HG03025 (cell line): ENCODE data around the gene OR8S1.
"Not testable (repeated sequence)": the region's sequence is repeated elsewhere in the genome, so short reads cannot be mapped to it uniquely, and the experiment has no call there.

Experiments used
- ATAC-seq: cut with Tn5 transposase; IDR thresholded peaks from one replicate; pipeline ENCODE4 v1.9.1; 2021; ENCODE audit warnings: mild to moderate bottlenecking, moderate library complexity; ENCODE audit not compliant: unreplicated experiment, low FRiP score

Gene OR8S1, protein sequence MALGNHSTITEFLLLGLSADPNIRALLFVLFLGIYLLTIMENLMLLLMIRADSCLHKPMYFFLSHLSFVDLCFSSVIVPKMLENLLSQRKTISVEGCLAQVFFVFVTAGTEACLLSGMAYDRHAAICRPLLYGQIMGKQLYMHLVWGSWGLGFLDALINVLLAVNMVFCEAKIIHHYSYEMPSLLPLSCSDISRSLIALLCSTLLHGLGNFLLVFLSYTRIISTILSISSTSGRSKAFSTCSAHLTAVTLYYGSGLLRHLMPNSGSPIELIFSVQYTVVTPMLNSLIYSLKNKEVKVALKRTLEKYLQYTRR

DNA sequence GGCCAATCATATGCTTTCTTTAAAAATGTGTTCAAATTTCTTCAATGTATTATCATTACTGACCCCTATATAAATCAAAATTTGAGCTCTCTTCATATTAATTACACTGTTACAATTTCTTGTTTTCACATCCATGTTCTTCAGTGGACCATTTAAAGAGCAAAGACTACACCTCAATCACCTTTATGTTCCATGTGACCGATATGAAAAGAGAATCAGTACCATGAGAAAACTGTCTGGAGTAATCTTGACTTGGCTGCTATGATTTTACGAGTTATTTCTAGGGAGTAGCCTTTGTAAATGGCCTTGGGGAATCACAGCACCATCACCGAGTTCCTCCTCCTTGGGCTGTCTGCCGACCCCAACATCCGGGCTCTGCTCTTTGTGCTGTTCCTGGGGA lies at the start of gene OR8S1:
Gene OR8S1, plus strand, starts transcription at position 301 of the 400 bp plus-strand sequence. Its CDS starts 0 bp downstream, at position 301.
- no peak for ATAC-seq

DNA sequence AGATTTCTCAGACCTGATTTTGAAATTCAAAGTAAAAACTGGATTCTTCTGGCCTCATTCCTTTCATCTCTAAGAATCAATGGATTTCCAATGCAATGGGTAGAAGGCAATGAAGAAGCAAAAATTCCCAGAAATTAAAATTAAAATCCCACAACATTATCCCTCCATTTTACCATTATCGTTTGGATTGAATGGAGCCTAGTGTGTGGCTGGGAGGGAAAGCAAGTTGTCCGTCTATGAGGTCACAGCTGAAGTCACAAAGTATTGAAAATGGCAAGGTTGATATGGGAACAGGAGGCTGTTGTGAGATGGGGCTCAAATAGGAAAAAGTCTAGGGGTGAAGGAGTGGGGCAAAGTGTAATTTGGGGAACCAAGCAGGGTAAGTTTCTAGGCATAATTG lies 43.2 kb upstream of the OR8S1 start, which contains the start of gene C12orf54:
Gene C12orf54, plus strand, starts transcription at position 301 of the 400 bp plus-strand sequence. CDS start 799 bp downstream, outside the sequence.
- ATAC-seq, result no peak

DNA sequence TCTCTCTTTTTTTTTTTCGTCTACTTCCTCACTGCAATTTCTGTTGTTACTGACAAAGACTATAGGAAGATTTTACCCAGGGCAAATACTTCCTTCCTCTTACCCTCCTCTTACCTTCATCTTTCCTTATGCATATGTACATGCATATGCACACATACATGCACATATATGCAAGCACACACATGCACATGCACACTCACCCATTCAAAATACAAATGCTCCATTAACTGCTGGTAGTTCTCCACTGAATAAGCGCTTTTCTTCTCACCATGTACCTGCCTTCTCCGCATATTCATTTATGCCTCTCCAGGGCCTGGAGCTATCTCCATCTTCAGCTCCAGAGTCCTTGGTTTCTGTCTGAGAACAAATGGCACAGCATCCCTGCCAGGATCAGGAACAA lies 42.5 kb upstream of the OR8S1 start:
- no peak for ATAC-seq

DNA sequence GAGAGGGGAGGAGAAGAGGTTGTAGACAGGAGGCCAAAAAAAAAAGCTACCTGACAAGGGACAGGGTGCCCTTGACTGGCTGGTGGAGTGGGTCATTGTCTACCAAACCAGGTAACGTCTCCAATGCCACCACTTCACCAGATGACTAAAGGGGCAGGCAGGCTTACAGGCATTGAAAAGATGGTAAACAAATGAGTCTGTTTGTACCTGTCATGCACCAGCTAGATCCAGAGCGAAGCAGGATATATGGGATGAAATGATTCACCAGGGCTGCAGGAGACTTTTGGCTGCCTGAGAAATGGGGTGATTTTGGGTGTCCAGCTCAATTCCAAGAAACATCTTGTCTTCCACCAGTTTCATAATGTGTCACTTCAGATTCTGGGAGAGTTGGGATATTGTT lies 39.2 kb upstream of the OR8S1 start:
- no peak for ATAC-seq

DNA sequence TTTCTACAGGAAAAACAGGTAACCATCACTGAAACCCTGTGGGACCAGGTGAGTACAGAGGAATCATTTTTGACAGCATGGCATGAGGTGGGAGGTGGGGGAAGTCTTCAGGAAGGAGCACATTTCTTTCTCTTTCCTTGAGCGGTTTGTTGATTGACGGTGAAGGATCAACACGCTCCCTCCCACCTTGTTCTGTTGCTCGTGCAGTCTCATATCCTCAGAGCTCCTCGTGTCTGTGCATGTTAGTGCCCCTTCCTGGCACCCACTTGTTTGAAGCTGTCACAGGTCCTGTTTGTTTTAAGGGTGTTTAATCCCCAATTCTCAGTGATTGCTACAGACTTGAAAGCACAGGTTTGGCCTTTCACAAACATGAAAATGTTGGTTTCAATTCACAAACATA lies 38.8 kb upstream of the OR8S1 start:
- no peak for ATAC-seq

DNA sequence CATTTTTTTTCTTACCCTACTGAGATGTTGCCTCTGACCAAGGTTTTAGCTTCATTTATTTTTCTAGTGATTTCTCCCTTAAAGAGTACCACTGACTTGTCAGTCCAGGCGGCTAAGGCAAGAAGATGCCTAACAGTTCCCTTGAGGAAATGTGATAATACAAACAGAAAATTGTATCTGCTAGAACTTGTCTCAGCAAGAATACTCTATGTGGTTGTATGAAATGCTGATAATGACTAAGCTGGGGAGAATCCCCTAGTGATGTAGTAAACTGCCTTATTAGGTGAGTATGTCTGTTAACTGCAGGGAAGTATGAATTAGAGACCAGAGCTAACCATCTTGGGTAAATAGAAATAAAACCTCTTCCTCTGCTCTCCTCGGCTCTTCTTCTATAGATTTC lies 36.4 kb upstream of the OR8S1 start:
- ATAC-seq, result peak; percentile 69

DNA sequence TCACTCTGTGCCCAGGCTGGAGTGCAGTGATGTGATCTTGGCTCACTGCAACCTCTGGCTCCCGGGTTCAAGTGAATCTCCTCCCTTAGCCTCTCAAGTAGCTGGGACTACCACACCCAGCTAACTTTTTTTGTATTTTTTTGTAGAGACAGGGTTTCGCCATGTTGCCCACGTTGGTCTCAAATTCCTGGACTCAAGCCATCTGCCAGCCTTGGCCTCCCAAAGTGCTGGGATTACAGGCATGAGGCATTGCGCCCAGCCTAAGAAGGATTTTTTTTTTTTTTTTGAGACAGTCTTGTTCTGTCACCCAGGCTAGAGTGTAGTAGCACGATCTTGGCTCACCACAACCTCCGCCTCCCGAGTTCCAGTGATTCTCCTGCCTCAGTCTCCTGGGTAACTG lies 36.0 kb upstream of the OR8S1 start:
- not testable (repeated sequence) for ATAC-seq

DNA sequence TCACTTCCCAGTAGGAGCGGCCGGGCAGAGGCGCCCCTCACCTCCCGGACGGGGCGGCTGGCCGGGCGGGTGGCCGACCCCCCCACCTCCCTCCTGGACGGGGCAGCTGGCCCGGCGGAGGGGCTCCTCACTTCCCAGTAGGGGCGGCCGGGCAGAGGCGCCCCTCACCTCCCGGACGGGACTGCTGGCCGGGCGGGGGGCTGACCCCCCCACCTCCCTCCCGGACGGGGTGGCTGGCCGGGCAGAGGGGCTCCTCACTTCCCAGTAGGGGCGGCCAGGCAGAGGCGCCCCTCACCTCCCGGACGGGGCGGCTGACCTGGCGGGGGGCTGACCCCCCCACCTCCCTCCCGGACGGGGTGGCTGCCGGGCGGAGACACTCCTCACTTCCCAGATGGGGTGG lies 25.2 kb upstream of the OR8S1 start:
- not testable (repeated sequence) for ATAC-seq

DNA sequence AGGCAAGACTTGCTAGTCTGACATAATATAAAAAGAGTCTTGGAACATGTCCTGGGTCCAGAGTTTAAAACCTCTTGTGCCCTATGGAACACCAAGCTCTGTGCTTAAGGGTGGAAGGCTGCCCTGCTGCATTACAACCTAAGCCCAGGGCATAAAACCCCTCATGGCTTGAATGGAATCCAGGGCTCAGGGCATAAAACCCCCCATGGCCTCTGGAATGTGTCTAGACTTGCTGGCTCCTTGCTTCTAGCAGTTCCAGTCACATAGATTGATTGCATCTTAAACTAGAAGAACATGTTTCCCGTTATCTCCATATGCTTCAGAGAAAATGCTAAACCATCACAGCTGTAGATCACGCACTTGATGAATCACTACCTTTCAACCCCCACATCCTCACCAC lies 18.6 kb upstream of the OR8S1 start:
- not testable (repeated sequence) for ATAC-seq

DNA sequence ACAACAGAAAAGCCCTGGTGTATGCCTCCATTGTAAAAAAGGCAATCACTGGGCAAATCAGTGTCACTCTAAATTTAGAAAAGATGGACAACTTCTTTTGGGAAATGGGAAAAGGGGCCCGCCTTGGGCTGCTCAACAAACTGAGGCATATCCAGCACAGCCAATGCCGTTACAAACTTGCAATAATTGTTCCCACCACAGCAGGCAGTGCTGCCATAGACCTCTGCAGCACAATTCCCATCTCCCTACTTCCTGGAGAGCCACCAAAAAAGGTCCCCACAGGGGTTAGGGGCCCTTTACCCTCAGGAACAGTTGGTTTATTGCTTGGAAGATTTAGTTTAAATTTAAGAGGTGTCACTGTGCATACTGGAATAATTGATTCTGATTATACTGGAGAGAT lies 16.4 kb upstream of the OR8S1 start:
- no peak for ATAC-seq

DNA sequence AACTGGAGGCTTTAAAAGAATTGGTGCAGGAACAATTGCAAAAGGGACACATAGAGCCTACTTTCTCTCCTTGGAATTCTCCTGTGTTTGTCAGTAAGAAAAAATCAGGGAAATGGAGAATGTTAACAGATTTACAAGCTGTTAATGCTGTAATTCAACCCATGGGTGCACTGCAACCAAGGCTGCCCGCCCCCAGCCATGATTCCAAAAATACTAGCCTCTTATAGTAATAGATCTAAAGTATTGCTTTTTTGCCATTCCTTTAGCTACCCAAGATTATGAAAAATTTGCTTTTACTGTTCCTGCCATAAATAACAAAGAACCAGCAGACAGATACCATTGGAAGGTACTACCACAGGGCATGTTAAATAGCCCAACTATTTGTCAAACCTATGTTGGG lies 15.3 kb upstream of the OR8S1 start:
- no peak for ATAC-seq

DNA sequence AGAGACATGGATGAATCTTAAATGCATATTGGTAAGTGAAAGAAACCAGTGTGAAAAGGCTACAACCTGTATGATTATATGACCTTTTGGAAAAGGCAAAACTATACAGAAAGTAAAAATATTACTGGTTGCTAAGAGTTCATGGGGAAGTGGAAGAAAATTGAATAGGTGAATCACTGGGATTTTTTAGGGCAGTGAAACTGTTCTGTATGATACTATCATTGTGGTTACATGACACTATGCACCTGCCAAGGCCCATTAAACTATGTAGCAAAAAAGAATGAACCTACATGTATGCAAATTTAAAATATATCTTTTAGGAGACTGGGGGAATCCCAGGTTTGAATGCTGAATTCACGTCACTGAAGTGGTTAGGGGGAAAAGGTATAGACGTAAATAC lies 12.6 kb upstream of the OR8S1 start:
- no peak for ATAC-seq

DNA sequence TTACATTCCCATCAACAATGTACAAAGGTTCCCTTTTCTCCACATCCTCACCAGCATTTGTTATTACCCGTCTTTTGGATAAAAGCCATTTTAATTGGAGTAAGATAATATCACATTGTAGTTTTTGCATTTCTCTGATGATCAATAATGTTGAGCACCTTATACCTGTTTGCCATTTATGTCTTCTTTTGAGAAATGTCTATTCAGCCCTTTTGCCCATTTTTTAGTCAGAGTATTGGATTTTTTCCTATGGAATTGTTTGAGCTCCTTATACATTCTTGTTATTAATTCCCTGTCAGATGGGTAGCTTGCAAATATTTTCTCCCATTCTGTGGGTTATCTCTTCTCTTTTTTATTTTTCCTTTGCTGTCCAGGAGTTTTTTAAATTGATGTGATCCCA lies 10.7 kb upstream of the OR8S1 start:
- no peak for ATAC-seq

DNA sequence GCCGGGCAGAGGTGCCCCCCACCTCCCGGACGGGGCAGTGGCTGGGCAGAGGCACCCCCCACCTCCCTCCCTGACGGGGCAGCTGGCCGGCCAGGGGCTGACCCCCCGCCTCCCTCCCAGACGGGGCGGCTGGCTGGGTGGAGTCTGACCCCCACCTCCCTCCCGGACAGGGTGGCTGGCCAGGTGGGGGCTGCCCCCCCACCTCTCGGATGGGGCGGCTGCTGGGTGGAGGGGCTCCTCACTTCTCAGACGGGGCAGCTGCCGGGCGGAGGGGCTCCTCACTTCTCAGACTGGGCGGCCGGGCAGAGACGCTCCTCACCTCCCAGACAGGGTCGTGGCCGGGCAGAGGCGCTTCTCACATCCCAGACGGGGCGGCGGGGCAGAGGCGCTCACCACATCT lies 5.1 kb upstream of the OR8S1 start:
- not testable (repeated sequence) for ATAC-seq

DNA sequence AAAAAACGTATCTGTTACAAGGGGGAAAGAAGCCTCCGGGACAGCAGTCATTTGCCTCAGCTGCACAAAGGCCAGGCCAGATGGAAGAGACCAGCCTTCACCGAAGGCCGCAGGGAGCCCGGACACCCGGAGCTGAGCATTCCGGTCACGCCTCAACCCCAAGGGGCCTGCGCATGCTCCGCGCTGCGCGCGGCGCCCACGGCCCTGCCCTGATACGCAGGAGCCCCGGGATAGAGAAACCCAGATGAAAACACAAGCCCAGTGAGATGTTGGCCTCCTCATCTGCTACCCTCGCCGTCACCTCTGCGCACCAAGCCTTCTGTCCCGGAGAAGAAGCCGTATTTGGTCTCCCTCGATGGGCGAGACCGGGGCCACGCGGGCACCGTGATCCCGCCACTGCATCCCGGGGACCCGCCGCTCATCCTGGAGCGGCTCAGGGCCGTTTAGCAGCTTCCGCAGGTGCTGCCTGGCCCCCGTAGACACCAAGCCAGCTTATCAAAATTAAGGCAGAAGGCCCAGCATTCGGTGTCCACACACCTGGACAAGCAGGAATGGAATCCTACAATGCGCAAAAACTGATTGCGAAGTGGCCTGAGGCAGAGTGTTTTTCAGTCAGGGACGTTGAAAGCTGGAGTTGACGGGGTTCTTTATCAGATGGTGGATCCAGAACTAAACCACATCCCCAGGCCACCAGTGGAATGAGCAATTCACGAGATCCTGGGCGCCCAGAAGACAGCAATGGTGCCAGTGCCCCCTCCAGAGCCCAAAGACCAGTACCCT lies 2.6 kb downstream of the OR8S1 start:
- no peak for ATAC-seq

DNA sequence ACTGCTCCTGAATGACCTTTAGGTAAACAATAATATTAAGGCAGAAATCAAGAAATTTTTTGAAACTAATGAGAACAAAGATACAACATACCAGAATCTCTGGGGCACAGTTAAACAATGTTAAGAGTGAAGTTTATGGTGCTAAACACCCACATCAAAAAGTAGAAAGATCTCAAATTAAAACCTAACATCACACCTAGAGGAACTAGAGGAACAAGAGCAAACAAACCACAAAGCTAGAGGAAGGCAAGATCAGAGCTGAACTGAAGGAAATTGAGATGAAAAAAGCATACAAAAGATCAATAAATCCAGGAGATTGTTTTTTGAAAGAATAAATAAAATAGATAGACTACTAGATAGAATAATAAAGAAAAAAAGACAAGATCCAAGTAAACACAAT lies 7.2 kb downstream of the OR8S1 start:
- no peak for ATAC-seq

DNA sequence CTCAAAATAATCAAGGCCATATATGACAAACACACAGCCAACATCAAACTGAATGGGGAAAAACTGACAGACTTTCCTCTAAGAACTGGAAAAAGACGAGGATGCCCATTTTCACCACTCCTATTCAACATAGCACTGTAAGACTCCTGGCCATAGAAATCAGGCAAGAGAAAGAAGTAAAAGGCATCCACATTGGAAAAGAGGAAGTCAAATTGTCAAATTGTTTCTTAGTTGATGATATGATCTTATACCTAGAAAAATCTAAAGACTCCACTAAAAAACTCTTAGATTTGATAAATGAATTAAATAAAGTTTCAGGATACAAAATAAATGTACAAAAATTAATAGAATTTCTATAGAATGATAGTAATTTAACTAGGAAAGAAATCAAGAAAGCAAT lies 11.2 kb downstream of the OR8S1 start:
- no peak for ATAC-seq

DNA sequence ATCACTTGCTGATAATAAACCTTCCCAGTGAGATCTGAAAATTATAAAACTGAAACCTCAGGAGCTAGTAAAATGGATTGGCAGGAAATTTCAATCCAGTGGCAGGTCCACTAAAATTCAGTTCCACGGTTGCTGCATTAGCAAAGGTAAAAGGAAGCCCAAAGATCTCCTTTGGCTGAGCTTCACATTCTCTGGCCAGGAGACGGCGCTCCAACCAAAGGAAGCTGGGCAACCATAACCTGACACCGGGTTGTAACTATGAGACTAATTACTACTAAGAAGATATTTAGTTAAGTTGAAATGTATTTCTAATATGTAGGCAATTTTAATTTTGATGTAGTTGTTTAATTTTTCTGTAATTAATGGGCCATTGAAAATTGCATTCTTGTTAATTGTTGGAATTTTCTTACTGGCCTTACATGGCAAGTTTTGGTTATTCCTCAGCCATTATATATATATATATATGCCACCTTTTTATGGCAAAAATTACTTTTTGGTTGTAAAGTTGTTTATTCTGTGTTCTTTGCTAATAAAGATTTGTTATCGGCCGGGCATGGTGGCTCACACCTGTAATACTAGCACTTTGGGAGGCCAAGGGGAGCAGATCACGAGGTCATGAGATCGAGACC lies 17.0 kb downstream of the OR8S1 start:
- no peak for ATAC-seq

DNA sequence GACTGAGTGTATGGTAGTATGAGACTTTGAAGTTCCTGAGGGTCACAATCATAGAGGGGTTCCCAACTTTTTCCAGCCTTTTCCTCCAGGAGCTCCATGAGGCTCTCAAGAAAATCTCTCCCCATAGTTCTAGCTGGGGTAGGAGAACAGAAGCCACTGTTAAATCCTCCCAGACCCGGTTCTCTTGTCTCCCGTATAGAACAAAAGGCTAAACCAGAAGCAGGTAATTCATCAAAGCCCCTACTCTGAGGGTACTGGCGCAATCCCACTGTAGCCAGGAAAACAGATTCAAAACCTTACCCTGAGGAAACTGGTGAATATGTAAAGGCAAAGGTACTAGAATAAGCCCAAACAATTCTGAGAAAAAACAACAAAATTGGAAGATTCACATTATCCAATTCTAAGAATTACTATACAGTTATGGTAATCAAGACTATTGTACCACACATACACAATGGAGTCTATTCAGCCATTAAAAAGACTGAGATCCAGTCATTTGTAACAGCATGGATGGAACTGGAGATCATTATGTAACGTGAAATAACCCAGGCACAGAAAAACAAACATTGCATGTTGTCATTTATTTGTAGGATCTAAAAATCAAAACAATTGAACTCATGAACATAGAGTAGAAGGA lies 20.5 kb downstream of the OR8S1 start:
- ATAC-seq, result no peak

DNA sequence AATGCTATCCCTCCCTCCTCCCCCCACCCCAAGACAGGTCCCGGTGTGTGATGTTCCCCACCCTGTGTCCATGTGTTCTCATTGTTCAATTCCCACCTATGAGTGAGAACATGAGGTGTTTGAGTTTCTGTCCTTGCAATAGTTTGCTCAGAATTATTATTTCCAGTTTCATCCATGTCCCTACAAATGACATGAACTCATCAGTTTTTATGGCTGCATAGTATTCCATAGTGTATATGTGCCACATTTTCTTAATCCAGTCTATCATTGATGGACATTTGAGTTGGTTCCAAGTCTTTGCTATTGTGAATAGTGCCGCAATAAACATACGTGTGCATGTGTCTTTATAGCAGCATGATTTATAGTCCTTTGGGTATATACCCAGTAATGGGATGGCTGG lies 21.6 kb downstream of the OR8S1 start:
- ATAC-seq, result not testable (repeated sequence)

DNA sequence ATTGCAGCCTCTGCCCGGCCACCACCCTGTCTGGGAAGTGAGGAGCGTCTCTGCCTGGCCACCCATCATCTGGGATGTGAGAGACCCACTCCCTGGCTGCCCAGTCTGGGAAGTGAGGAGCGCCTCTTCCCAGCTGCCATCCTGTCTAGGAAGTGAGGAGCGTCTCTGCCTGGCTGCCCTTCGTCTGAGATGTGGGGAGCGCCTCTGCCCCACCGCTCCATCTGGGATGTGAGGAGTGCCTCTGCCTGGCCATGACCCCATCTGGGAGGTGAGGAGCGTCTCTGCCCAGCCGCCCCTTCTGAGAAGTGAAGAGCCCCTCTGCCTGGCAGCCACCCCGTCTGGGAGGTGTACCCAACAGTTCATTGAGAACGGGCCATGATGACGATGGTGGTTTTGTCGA lies 26.2 kb downstream of the OR8S1 start:
- not testable (repeated sequence) for ATAC-seq
